Vagina (tissue), 2 donors: ENCODE results near the gene LHFPL3. TPM values are rescaled to one million over a fixed set of nuclear protein-coding genes. Genes with fewer than 3 reads are reported as not detected.
"Not testable (repeated sequence)": the region's sequence is repeated elsewhere in the genome, so short reads cannot be mapped to it uniquely, and the experiment has no call there.

Experiments used
- DNase-seq, 2 donors: peaks; one replicate each; pipeline ENCODE4 v3.0.0-alpha.2; 2017; ENCODE audit errors: extremely low spot score in 2 of 2
- H3K27ac ChIP-seq: fragments of 200-600 bp; sonication (generic); one replicate; pipeline ENCODE4 v1.5.1; 2019
- H3K27me3 ChIP-seq: fragments of 200-600 bp; sonication (generic); one replicate; pipeline ENCODE4 v1.5.1; 2019
- H3K36me3 ChIP-seq, 2 donors: fragments of 200-600 bp; sonication (generic); one replicate each; pipeline ENCODE4 v1.5.1; 2017 to 2019
- H3K4me1 ChIP-seq: fragments of 200-600 bp; sonication (generic); one replicate; pipeline ENCODE4 v1.5.1; 2019
- H3K4me3 ChIP-seq, 2 donors: fragments of 200-600 bp; sonication (generic); 1 replicate in 1 of 2; 2 replicates in 1 of 2; pipeline ENCODE4 v1.5.1; 2016 to 2019
- H3K9me3 ChIP-seq: fragments of 200-600 bp; sonication (generic); one replicate; pipeline ENCODE4 v1.5.1; 2019
- CTCF ChIP-seq, 3 experiments: fragments of 450-650 bp in 2 of 3; fragments of 200-600 bp in 1 of 3; sonication (generic) in 1 of 3; IDR thresholded peaks; one replicate each; pipeline ENCODE4 v1.5.1; 2017 to 2019; ENCODE audit warnings: antibody characterized with exemption in 3 of 3, mild to moderate bottlenecking in 2 of 3, moderate library complexity in 2 of 3
- POLR2A ChIP-seq, 2 donors: fragments of 450-650 bp; IDR thresholded peaks; one replicate each; pipeline ENCODE4 v1.6.1; 2017; ENCODE audit warnings: antibody characterized with exemption in 2 of 2, mild to moderate bottlenecking in 2 of 2, moderate library complexity in 2 of 2
- POLR2AphosphoS5 ChIP-seq, 2 donors: sonication (generic); formaldehyde crosslinking; IDR thresholded peaks; one replicate each; pipeline ENCODE4 v1.9.0; 2017; ENCODE audit warnings: antibody characterized with exemption in 2 of 2, mild to moderate bottlenecking in 2 of 2, low read depth in 1 of 2; ENCODE audit not compliant: insufficient read depth in 1 of 2
- intact Hi-C: fragments of 100-400 bp; cut with DNase I; formaldehyde crosslinking; loops from one replicate; pipeline ENCODE4 v1.15.1; 2023
- total RNA-seq: library from RNA; depleted of rRNA; stranded (reverse); fragments of >200 nt; gene quantifications from one replicate; pipeline ENCODE4 v1.2.3, GENCODE V29; 2016

Gene LHFPL3
- total RNA-seq, 1 donor from 2014 or later = not detected

GRCh38 chr7:104569751-104570150 lies 241.3 kb downstream of the LHFPL3 start:
- TF ChIP-seq POLR2A (IDR thresholded peaks at IDR 0.05) (no peak), POLR2AphosphoS5 (IDR thresholded peaks at IDR 0.05; ENCODE audit: insufficient read depth in 1 of 2, low read depth in 1 of 2) (no peak), CTCF (IDR thresholded peaks at IDR 0.05) (no peak)
- Histone ChIP-seq H3K9me3 (no peaks in the 10 kb centered on the region), H3K36me3 (no peaks in the 10 kb centered on the region), H3K27ac (no peak overlapping the region), H3K4me1 (no peaks in the 10 kb centered on the region), H3K27me3 (no peaks in the 10 kb centered on the region), H3K4me3 (no peak overlapping the region)
- DNase-seq = no peak
- intact Hi-C loops = no loop called here

GRCh38 chr7:104572554-104572953 lies 244.2 kb downstream of the LHFPL3 start:
- H3K36me3 ChIP-seq = no peaks in the 10 kb centered on the region
- no peaks in the 10 kb centered on the region for H3K4me1 ChIP-seq
- no peak overlapping the region for H3K4me3 ChIP-seq
- TF ChIP-seq POLR2AphosphoS5 (IDR thresholded peaks at IDR 0.05; ENCODE audit: insufficient read depth in 1 of 2, low read depth in 1 of 2) = no peak
- TF ChIP-seq POLR2A (IDR thresholded peaks at IDR 0.05) = no peak
- TF ChIP-seq CTCF (IDR thresholded peaks at IDR 0.05) = no peak
- H3K27me3 ChIP-seq = no peaks in the 10 kb centered on the region
- DNase-seq = no peak
- intact Hi-C loops = no loop called here
- no peak overlapping the region for H3K27ac ChIP-seq
- no peaks in the 10 kb centered on the region for H3K9me3 ChIP-seq

GRCh38 chr7:104584620-104585019 lies 256.2 kb downstream of the LHFPL3 start:
- no peaks in the 10 kb centered on the region for H3K36me3 ChIP-seq
- TF ChIP-seq POLR2A (IDR thresholded peaks at IDR 0.05) (no peak), CTCF (IDR thresholded peaks at IDR 0.05) (no peak), POLR2AphosphoS5 (IDR thresholded peaks at IDR 0.05; ENCODE audit: insufficient read depth in 1 of 2, low read depth in 1 of 2) (no peak)
- intact Hi-C loops = no loop called here
- no peaks in the 10 kb centered on the region for H3K4me1 ChIP-seq
- no peaks in the 10 kb centered on the region for H3K27me3 ChIP-seq
- no peak overlapping the region for H3K27ac ChIP-seq
- no peak overlapping the region for H3K4me3 ChIP-seq
- no peak for DNase-seq
- H3K9me3 ChIP-seq = no peaks in the 10 kb centered on the region

GRCh38 chr7:104595591-104595990 lies 267.2 kb downstream of the LHFPL3 start:
- H3K4me3 ChIP-seq, DNase-seq, H3K4me1 ChIP-seq: not testable (repeated sequence)

GRCh38 chr7:104603957-104604356 lies 275.6 kb downstream of the LHFPL3 start:
- Histone ChIP-seq H3K27ac (no peak overlapping the region), H3K9me3 (no peaks in the 10 kb centered on the region), H3K27me3 (no peaks in the 10 kb centered on the region), H3K4me3 (no peak overlapping the region), H3K4me1 (no peaks in the 10 kb centered on the region), H3K36me3 (no peaks in the 10 kb centered on the region)
- intact Hi-C loops = no loop called here
- DNase-seq = no peak
- TF ChIP-seq CTCF (IDR thresholded peaks at IDR 0.05) (no peak), POLR2A (IDR thresholded peaks at IDR 0.05) (no peak), POLR2AphosphoS5 (IDR thresholded peaks at IDR 0.05; ENCODE audit: insufficient read depth in 1 of 2, low read depth in 1 of 2) (no peak)

More at GRCh38 chr7:104595591-104595990, 267.2 kb downstream of the LHFPL3 start:
- H3K27me3 ChIP-seq, H3K9me3 ChIP-seq, intact Hi-C loops, H3K27ac ChIP-seq, H3K36me3 ChIP-seq: not testable (repeated sequence)

- no peak for DNase-seq
- Histone ChIP-seq H3K4me1 (no peaks in the 10 kb centered on the region), H3K36me3 (no peaks in the 10 kb centered on the region), H3K9me3 (no peaks in the 10 kb centered on the region), H3K4me3 (no peak overlapping the region), H3K27me3 (no peaks in the 10 kb centered on the region), H3K27ac (no peak overlapping the region)
- no peak for TF ChIP-seq POLR2AphosphoS5 (IDR thresholded peaks at IDR 0.05; ENCODE audit: insufficient read depth in 1 of 2, low read depth in 1 of 2)
- no peak for TF ChIP-seq CTCF (IDR thresholded peaks at IDR 0.05)
- TF ChIP-seq POLR2A (IDR thresholded peaks at IDR 0.05) = no peak
- intact Hi-C loops = no loop called here
Observed at GRCh38 chr7:104604706-104605105, 276.3 kb downstream of the LHFPL3 start.
